Breast epithelium (tissue), 3 donors: ENCODE data around the gene SEMA3C.

ENCODE experiments used
- CTCF ChIP-seq, 3 donors: fragments of 450-650 bp; IDR thresholded peaks; one replicate each; pipeline ENCODE4 v1.5.1; 2016 to 2017; ENCODE audit warnings: antibody characterized with exemption in 3 of 3, mild to moderate bottlenecking in 3 of 3, moderate library complexity in 3 of 3
- POLR2A ChIP-seq: fragments of 450-650 bp; IDR thresholded peaks from one replicate; pipeline ENCODE4 v1.6.1; 2016; ENCODE audit warnings: antibody characterized with exemption, mild to moderate bottlenecking, moderate library complexity

- TF ChIP-seq CTCF (IDR thresholded peaks at IDR 0.05): no peak
- no peak for TF ChIP-seq POLR2A
These were observed 219.1 kb downstream of the SEMA3C start for GRCh38 chr7:80699721-80700256.
